ENCODE measurements around the gene PTPRT.

- TF ChIP-seq POLR2A (IDR thresholded peaks at IDR 0.05; ENCODE audit: insufficient read depth in 1 of 2, low read depth in 2 of 2, low read length in 2 of 2) = no peak
- TF ChIP-seq GLI4 (CRISPR knock-in tag; IDR thresholded peaks at IDR 0.05; ENCODE audit: borderline replicate concordance) = no peak
- TF ChIP-seq EZH2 (conservative IDR thresholded peaks at IDR 0.05; ENCODE audit: low read depth, low read length) = no peak
- no peak for TF ChIP-seq CTCF (CRISPR knock-in tag; IDR thresholded peaks at IDR 0.05)
- no peak for TF ChIP-seq CCAR2 (optimal IDR thresholded peaks at IDR 0.05; ENCODE audit: low read depth, low read length)
- no peak for TF ChIP-seq KAT7 (CRISPR knock-in tag; IDR thresholded peaks at IDR 0.05; ENCODE audit: borderline replicate concordance)
- TF ChIP-seq JUNB (CRISPR knock-in tag; IDR thresholded peaks at IDR 0.05; ENCODE audit: borderline replicate concordance) = no peak
- no peak for TF ChIP-seq YY1 (IDR thresholded peaks at IDR 0.05; ENCODE audit: insufficient read depth, insufficient replicate concordance, low read depth, low read length)
- no peak for TF ChIP-seq ZNF879 (CRISPR knock-in tag; IDR thresholded peaks at IDR 0.05)
- no peak for TF ChIP-seq NR2F1 (CRISPR knock-in tag; IDR thresholded peaks at IDR 0.05)
- no peak for TF ChIP-seq ZNF12 (CRISPR knock-in tag; IDR thresholded peaks at IDR 0.05)
Measured at GRCh38 chr20:43160941-43161340, 28.8 kb downstream of the PTPRT start.
